GM18867 (cell line): ENCODE results near the gene MTARC1.
A peak's percentile ranks its signal among the peaks of the same experiment; 100 is the strongest.

Source experiments
- ATAC-seq: cut with Tn5 transposase; IDR thresholded peaks from one replicate; pipeline ENCODE4 v1.9.1; 2021; ENCODE audit warnings: mild to moderate bottlenecking, moderate library complexity; ENCODE audit not compliant: unreplicated experiment

MTARC1 gene

DNA sequence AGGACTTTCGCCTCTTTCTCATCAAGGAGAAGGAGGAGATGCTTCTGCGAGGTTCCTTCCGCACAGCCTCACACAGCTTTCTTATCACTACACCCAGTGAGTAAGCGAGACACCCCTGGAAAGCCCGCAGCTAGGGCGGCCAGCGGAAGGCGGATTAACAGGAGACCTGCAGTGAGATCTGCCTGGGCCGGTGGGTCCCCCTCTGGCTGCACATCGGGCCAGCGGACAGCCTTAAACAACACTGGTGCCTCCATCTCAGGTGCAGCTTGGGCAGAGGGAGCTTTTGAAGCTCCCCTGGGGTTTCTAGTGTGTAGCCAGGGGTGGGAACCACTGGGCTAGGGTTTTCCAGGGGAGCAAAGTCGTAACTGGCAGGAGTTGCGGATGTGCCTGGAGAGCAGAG is 17.5 kb upstream of the MTARC1 start:
- ATAC-seq, result no peak

DNA sequence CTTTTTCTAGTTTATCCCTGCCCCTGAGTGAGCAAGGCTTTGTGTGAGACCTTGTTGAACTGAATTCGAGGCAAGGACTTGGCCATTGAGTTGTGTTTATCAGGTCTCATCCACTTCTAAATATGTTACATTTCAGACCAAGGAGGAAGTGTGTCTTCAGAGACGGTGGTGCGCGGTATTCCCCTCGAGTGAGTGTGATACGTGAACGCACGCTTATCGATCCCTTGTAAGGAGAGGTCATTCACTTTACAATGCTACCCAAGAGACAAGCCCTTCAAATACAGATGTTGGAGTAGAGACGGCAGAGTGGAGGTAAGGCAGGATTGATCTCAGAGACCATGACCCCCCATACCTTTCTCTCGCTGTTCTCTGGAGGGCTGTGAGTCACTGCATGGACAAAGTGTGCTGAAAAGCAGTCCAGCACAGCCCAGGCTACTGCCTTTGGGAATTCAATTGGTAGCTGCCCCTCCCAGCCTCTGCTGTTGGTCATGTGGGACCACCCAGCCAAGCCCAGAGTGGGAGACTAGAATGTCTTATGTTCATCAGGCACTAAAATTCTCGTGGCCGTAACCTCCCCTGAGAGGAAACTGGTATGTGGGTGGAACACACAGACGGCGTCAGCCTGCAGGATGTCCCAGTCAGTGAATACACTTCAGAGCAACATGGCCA is 16.3 kb upstream of the MTARC1 start:
- peak; percentile 68 for ATAC-seq

DNA sequence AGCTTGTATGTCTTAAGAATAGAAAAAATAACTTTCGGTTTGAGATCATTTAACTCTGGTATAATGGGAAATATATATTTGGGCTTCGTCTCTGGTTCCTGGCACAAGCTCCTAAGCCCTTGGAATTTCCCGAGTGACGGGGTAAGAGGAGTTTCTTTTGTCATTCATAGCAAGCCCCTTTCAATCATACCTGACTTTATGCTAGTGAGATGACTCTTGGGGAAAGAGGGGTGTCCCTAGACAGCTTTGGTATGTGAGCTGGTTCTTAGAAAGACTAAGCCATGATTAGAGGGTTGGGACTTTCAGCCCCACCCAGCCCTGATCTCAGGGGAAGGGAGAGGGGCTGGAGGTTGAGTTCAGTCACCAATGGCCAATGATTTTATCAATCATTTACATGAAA is 13.9 kb upstream of the MTARC1 start:
- ATAC-seq, result peak; percentile 20

DNA sequence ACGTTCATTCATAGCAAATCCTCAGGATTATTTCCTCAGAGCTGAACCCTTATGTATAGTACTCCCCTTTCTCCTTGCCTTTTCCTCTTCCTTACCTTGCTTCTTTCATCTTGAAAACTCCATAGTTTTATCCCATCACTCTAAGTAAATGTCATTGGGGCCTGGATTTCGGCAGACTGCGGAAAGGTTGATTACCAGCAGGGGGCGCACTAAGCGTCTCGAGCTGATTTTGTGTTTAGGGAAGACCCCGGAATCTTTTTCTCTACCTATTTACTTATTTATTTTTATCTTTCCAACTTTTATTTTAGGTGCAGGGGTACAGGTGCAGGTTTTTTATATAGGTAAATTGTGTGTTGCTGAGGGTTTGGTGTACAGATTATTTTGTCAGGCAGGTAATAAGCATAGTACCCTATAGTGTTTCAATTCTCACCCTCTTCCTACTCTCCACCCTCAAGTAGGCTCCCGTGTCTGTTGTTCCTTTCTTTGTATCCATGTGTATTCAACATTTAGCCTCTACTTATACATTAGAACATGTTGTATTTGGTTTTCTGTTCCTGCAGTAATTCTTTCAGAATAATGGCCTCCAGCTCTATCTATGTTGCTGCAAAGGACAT is 11.4 kb upstream of the MTARC1 start:
- ATAC-seq, result no peak

DNA sequence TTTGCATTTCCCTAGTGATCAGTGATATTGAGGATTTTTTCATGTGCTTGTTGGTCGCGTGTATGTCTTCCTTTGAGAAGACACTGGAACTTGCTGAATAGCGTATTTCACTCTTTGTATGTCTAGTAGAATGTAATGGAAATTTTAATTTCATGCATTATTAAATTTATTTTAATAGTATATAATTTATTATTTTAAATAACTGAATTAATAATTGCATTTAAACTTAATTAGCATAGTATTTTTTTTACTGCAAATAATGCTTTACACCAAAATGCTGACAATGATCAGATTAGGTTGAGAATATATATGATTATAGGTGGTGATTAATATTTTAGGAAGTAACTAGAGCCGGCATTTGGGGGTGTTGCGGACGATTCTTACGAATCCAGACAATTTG is 10.5 kb upstream of the MTARC1 start:
- ATAC-seq, result no peak

DNA sequence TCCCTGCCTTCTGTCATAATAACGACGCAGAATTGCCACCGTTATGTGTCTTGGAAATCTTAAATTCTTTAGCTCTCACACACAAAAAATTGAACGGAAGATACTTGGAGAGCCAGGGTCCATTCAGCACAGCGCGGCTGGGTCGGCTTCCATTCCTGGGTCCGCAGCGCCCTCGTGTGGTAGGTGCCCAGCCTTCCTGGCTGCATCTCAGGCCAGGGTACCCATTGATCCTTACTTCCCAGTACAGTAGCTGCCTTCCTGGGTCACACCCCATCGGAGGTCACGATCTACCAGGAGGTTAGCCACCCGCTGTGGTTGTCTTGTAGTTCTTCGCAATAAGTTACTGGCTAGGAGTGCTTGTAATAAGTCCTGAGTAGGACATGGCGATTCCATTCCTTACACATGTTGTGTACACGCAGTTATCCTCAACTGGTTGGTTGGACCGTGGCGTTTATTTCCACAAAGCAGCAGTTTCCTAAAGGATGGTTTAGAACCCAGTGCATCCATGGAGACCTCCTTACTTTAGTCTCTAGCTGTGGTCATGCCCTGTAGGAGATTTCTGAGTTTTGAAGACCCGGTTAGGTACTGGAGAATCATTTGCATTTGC is 9.9 kb upstream of the MTARC1 start:
- peak; percentile 85 for ATAC-seq

DNA sequence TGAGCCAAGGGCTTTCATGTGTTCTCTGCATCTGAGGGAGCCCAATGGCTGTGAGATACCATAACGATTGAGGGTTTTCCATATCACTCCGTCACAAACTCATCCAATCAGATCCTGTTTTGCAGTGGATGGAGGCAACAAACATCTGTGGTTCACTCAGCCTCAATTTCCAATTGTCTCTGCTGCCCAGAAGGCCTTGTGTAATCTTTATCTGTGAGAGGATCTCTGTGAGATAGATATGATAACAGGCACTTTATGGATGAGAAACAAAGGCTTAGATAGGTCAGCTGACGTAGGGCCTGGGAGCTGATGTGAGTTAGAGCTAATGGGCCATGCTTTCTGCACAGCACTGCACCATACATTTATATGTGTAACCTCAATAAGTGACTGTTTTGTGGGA is 3.3 kb upstream of the MTARC1 start:
- ATAC-seq, result no peak

DNA sequence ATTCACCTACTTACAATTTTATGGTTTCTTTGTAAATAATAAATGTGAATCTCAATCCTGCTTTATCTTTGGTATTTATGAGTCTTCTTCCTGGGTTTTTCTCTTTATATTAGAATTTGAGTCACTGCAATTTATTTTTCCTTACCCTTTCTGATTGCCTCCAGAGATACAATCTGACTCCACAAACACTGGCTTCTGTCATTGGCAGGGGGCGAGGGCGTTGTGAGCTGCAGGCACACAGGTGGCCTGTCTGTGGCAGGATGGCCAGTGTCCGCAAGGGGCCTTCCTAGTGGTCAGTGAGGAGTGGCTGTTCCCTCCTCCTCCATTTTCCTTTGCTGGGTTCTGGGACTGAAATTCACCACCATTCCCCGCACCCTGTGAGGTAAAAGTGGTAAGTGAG is 2.0 kb upstream of the MTARC1 start:
- no peak for ATAC-seq

DNA sequence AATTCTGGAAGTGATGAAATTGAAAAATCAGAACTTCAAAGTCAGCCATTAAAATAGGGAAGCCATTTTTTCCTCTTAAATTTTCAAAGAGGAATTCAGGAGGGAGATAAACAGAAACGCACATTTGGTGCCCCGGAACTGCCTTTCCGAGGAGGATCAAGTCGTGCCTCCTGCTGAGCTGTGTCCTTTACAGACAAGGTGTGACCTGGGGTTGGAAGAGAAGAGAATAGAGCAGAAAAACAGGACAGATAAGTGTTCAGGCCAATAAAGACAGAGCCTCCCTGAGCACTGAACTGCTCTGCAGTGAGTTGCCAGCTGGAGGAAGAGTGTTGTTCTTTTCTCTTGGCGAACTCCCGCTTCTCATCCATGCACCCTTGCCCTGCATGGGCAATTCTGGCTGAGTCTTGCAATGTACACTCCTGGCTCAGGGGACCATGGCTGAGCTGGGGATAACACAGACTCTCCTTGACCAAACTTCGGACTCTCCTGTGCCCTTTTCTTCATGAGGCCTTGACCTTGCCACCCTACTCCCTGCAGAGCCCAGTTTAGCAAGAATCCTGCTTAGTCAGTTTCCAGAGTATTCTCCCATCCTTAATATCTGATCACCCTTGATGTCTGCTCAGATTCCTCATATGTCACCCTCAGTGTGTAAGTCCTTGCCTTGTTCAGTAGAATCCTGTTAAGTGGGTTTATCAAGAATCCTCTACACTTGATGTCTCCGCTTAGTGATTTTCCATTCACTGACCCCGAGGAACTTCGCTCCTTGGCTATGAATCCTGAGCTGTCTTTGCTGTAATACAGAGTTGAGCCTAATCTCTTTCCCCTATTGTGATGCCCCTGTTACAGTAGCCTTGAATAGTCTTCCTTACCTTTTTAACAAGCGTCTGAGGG is 1.3 kb upstream of the MTARC1 start:
- ATAC-seq, result no peak

DNA sequence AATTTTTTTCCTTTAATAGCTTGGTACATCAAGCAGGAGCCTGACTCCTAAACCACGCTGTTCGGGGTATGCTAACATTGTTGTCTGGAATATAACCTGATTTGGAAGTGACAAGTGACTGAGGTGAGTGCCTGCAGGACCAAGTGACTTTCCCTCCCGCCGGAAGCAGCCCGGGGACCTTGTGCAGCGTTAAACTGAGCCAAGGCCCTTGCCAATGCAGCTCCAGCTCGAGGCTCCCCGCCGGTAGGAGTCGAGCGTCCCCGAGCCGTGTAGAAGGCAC is 716 bp upstream of the MTARC1 start:
- no peak for ATAC-seq

DNA sequence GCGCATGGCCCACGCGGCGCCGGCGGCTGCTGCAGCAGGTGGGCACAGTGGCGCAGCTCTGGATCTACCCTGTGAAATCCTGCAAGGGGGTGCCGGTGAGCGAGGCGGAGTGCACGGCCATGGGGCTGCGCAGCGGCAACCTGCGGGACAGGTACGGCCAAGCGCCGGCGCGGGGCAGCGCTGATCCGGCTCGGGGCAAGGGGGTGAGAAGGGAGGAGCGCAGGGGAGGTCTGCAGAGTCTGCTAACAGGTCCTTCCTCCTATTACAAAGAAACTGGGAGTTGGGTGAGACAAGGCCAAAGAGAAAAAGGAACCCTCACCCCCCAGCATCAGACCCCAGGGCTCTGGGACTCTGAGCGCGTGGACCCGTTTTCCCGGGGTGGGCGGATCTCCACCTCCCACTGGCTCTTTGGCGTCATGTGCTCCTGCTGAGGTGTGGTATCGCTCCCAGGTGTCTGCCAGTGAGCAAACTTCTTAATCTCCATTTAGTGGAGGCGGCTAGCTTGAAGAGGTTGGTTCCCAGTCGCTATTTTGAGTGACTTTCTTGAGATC is 431 bp downstream of the MTARC1 start:
- ATAC-seq, result peak; percentile 22

DNA sequence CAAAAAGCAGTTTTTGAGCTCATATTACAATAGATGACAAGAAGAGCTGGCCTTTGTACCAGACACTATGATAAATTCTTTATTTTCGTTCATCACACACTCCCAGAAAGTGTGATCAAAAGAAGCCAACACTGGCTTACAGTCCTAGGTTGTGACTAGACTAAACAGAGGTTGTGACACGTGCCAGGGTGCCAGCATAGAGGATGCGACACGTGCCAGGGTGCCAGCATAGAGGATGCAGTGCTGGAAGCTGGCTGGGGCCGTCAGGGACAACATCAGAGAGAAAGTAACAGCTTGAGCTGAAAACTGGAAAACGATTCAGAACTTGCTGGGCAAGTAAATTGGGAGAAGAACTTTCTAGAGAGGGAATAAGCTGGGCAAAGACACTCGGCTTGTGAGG is 2.2 kb downstream of the MTARC1 start:
- ATAC-seq, result no peak

DNA sequence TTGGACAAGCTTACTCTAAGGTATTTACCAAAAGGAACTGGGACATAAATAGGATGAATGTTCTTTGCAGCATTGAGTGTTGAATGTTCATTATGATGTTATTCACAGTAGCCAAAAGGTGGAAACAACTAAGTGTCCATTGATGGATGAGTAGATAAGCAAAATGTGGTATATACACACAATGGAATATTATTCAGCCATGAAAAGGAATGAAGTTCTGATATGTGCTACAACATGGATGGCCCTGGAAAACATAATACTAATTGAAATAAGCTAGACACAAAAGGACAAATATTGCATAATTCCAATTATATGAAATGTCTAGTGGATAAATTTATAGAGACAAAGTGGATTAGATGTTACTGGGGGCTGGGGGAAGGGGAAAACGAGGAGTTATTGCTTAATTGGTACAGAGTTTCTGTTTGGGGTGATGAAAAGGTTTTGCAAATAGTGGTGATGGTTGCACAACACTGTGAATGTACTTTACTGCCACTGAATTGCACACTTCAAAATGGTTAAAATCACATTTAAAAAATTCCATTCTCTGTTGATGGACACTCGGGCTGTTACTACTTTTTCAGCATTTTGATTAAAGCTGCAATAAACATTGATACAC is 2.9 kb downstream of the MTARC1 start:
- no peak for ATAC-seq

DNA sequence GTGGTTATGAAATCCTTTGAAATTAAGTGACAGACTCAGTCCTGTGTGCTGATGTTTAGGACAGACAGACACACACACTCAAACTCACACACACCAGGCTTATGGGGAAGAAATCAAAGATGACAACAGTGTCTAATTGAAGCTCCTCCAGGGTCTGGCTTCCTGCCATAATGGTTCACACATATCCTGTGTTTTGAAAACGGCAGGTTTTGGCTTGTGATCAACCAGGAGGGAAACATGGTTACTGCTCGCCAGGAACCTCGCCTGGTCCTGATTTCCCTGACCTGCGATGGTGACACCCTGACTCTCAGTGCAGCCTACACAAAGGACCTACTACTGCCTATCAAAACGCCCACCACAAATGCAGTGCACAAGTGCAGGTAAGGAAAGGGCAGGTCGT is 4.6 kb downstream of the MTARC1 start:
- no peak for ATAC-seq

DNA sequence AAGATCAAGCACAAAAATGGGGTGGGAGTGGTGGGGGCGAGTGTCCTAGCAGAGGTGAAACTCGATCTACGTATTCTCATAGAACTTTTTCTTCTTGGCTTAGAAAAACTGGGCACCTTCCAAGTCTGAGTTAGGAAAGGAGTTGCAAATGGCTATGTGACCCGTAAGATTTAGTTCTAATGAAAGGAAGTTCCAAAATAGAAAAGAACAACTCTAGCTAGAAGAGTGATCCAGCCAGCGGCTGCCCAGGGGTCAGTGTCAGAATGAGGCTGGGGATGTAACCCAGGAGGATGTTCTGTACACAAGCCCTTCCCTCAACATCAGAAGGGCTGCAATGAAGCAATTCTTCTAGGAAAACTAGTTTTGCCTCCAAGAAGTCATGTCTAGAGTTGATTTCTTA is 5.2 kb downstream of the MTARC1 start:
- no peak for ATAC-seq

DNA sequence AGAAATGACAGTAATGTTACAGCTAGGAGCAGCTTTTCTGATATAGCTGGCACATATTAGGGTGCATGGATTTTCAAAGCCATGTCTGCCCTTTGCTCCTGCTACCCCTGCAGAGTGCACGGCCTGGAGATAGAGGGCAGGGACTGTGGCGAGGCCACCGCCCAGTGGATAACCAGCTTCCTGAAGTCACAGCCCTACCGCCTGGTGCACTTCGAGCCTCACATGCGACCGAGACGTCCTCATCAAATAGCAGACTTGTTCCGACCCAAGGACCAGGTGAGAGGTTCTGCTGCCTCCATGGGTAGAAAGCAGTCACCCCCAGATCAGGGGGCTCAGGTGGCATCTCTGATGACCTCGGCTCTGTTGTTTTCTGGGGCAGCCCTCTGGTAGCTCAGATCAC is 9.8 kb downstream of the MTARC1 start:
- ATAC-seq, result no peak

DNA sequence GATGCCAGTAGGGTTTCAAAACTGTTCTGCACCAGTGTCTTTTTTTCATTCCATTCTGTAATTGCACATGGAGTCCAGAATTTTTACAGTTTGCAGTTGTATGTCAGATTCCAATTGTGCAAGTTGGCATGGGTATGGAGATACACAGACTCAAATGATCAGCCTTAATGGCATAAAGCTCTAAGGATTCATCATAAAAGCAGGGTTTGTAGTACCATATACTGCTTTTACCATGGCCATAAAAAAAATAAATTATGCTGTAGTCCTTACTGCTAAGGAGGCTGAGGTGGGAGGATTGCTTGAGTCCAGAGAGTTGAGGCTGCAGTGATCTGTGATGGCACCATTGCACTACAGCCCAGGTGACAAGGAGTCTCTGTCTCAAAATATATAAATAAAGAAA is 10.3 kb downstream of the MTARC1 start:
- no peak for ATAC-seq

DNA sequence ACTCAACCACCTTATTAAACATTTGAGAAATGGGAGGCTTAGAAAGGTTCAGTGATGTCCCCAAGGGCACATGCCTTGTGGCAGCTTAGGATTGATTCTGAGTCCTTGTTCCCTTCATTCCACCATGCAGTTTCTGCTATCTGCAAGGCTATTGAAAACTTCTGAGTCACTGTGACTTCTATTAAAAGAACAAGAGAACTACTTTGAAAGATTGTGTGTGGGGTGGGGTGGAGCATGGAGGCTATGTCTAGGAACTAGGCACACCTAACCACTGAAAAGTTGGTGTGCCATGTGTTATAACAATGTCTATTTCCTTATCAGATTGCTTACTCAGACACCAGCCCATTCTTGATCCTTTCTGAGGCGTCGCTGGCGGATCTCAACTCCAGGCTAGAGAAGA is 10.8 kb downstream of the MTARC1 start:
- ATAC-seq, result no peak

DNA sequence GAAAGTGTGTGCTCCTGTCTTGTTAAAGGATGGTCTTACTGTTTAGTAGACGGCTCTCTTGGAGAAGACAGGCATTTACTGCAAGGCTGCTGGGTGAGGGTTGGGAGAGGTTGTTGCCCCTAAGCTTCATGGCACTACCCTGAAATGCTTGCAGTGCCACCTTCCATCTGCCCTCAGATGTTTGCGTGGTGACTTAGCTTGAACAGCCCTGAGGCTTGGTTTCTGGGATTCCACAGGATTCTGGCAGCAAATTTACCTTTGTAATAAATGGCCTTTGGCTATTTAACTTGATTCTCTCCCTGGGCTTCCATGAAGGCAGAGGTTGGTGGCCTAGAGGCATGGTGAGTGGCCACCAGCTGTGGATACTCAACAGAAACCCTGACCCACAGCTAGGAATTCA is 11.6 kb downstream of the MTARC1 start:
- ATAC-seq, result no peak

DNA sequence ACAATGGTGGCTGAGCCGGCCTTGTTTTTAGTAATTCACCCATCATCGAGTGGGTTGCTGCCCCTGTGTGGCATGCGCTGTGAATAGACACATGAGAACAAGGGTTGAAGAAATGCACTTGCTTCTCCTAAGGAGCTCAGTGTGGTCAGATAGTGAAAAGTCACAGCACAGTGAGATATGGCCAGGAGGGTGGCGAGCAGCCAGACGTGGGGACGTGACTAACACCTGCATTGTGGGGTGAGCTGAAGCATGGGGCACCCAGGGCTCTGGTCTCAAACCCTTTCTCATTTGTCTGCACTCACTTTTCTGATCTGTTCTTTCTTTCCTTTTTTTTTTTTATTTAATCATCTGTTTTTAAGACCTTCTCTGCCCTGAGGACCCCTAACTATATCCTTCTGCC is 13.5 kb downstream of the MTARC1 start:
- no peak for ATAC-seq
